Smooth muscle cell (in vitro differentiated cells): ENCODE measurements around the gene TMEM179. TPM values are rescaled to one million over a fixed set of nuclear protein-coding genes. Genes with fewer than 3 reads are reported as not detected.

Experiments
- DNase-seq: peaks from one replicate; lab custom pipeline; 2025; ENCODE audit not compliant: unreplicated experiment; lab: John Stamatoyannopoulos, UW
- H2AFZ ChIP-seq: fragments of 200-600 bp; sonication (generic); 2 replicates; pipeline ENCODE4 v1.6.0; 2016; ENCODE audit warnings: antibody characterized with exemption, low read depth, mild to moderate bottlenecking
- H3F3A ChIP-seq: fragments of 200-600 bp; sonication (generic); 2 replicates; pipeline ENCODE4 v1.6.0; 2017; ENCODE audit warnings: antibody characterized with exemption, low read depth
- H3K27ac ChIP-seq: fragments of 200-600 bp; sonication (generic); 2 replicates; pipeline ENCODE4 v1.5.1; 2016; ENCODE audit warnings: low read depth, mild to moderate bottlenecking
- H3K27me3 ChIP-seq: fragments of 200-600 bp; sonication (generic); 2 replicates; pipeline ENCODE4 v1.6.1; 2016; ENCODE audit warnings: low read depth, mild to moderate bottlenecking
- H3K36me3 ChIP-seq: fragments of 200-600 bp; sonication (generic); 2 replicates; pipeline ENCODE4 v1.5.1; 2016; ENCODE audit warnings: low read depth
- H3K4me1 ChIP-seq: fragments of 200-600 bp; sonication (generic); 2 replicates; pipeline ENCODE4 v1.5.1; 2016; ENCODE audit warnings: low read depth
- H3K4me2 ChIP-seq: fragments of 200-600 bp; sonication (generic); 2 replicates; pipeline ENCODE4 v1.6.0; 2016; ENCODE audit warnings: mild to moderate bottlenecking
- H3K4me3 ChIP-seq: fragments of 200-600 bp; sonication (generic); 2 replicates; pipeline ENCODE4 v1.5.1; 2016; ENCODE audit warnings: mild to moderate bottlenecking
- H3K79me2 ChIP-seq: fragments of 200-600 bp; sonication (generic); 2 replicates; pipeline ENCODE4 v1.6.0; 2016; ENCODE audit warnings: low read depth, mild to moderate bottlenecking
- H3K9ac ChIP-seq: fragments of 200-600 bp; sonication (generic); 2 replicates; pipeline ENCODE4 v1.6.0; 2016; ENCODE audit warnings: low read depth
- H3K9me3 ChIP-seq: fragments of 200-600 bp; sonication (generic); replicated peaks from 2 replicates; pipeline ENCODE4 v1.5.1; 2016; ENCODE audit warnings: low read depth
- H4K20me1 ChIP-seq: fragments of 200-600 bp; sonication (generic); 2 replicates; pipeline ENCODE4 v1.6.0; 2016; ENCODE audit warnings: low read depth
- CTCF ChIP-seq: fragments of 200-600 bp; sonication (generic); IDR thresholded peaks from 2 replicates; pipeline ENCODE4 v1.5.1; 2017; ENCODE audit warnings: borderline replicate concordance, mild to moderate bottlenecking, antibody characterized with exemption; ENCODE audit not compliant: insufficient read depth, poor library complexity, severe bottlenecking
- WGBS: methylation state at CpG from one replicate; pipeline ENCODE4 v1.1.7; 2016; ENCODE audit warnings: low lambda C conversion rate; 5-methylcytosine and 5-hydroxymethylcytosine counted together
- polyA plus RNA-seq: library from polyadenylated mRNA; unstranded; fragments of >200 nt; fragmentation: Nextera tagmentation; extraction: Ambion mirVana; gene quantifications from 2 replicates; pipeline ENCODE4 v1.2.1, GENCODE V29; 2016
- total RNA-seq: library from RNA; depleted of rRNA; stranded (reverse); fragments of >200 nt; gene quantifications from 2 replicates; pipeline ENCODE4 v1.2.3, GENCODE V29; 2014

Gene TMEM179
- total and polyA plus RNA-seq, 2 experiments from 2014 or later = 0.87 to 4.8 TPM

GRCh38 chr14:104594310-104595046 is 10.1 kb downstream of the TMEM179 start:
- Histone ChIP-seq H3K4me2 (no peak overlapping the region), H3K4me1 (no peaks in the 10 kb centered on the region), H3K79me2 (no peaks in the 10 kb centered on the region), H3K27ac (no peak overlapping the region), H3F3A (no peaks in the 10 kb centered on the region), H3K36me3 (no peaks in the 10 kb centered on the region), H2AFZ (no peak overlapping the region), H3K9me3 (no peaks in the 10 kb centered on the region), H3K4me3 (no peak overlapping the region), H4K20me1 (no peaks in the 10 kb centered on the region), H3K9ac (no peak overlapping the region), H3K27me3 (no peaks in the 10 kb centered on the region)
- no peak for DNase-seq
- whole genome bisulfite sequencing = 93% methylated on average over 15 of the region's 15 CpGs
- TF ChIP-seq CTCF = no peak

GRCh38 chr14:104593710-104594136 is 10.8 kb downstream of the TMEM179 start:
- Histone ChIP-seq H3K79me2 (no peaks in the 10 kb centered on the region), H3K4me2 (no peak overlapping the region), H3K27me3 (no peaks in the 10 kb centered on the region), H4K20me1 (no peaks in the 10 kb centered on the region), H3K9me3 (no peaks in the 10 kb centered on the region), H2AFZ (no peak overlapping the region), H3F3A (no peaks in the 10 kb centered on the region), H3K27ac (no peak overlapping the region), H3K4me1 (no peaks in the 10 kb centered on the region), H3K4me3 (no peak overlapping the region), H3K9ac (no peak overlapping the region), H3K36me3 (no peaks in the 10 kb centered on the region)
- TF ChIP-seq CTCF = no peak
- no peak for DNase-seq
- WGBS = 89% methylated on average over 12 of the region's 12 CpGs

- WGBS = 82% methylated on average over 18 of the region's 18 CpGs
- Histone ChIP-seq H3K9ac (no peak overlapping the region), H3K27ac (no peak overlapping the region), H3F3A (no peaks in the 10 kb centered on the region), H3K36me3 (no peaks in the 10 kb centered on the region), H4K20me1 (no peaks in the 10 kb centered on the region), H2AFZ (no peak overlapping the region), H3K4me1 (no peaks in the 10 kb centered on the region), H3K9me3 (no peaks in the 10 kb centered on the region), H3K4me2 (no peak overlapping the region), H3K4me3 (no peak overlapping the region), H3K27me3 (no peaks in the 10 kb centered on the region), H3K79me2 (no peaks in the 10 kb centered on the region)
- no peak for DNase-seq
- TF ChIP-seq CTCF = no peak
These were observed 11.3 kb downstream of the TMEM179 start for GRCh38 chr14:104593241-104593701.

- H3K27me3 ChIP-seq = no peaks in the 10 kb centered on the region
- H3K27ac ChIP-seq = no peak overlapping the region
- DNase-seq = no peak
- H3K79me2 ChIP-seq = no peaks in the 10 kb centered on the region
- no peak overlapping the region for H2AFZ ChIP-seq
- no peak overlapping the region for H3K4me3 ChIP-seq
- no peaks in the 10 kb centered on the region for H3K4me1 ChIP-seq
- no peaks in the 10 kb centered on the region for H3F3A ChIP-seq
- WGBS = 86% methylated on average over 7 of the region's 8 CpGs
- no peak overlapping the region for H3K9ac ChIP-seq
- H4K20me1 ChIP-seq = no peaks in the 10 kb centered on the region
- H3K36me3 ChIP-seq = no peaks in the 10 kb centered on the region
- H3K9me3 ChIP-seq = no peaks in the 10 kb centered on the region
- TF ChIP-seq CTCF = no peak
- no peak overlapping the region for H3K4me2 ChIP-seq
These were observed 11.8 kb downstream of the TMEM179 start for GRCh38 chr14:104592785-104593184.
